ENCODE results near the gene TKFC.

Gene TKFC

GRCh38 chr11:61343792-61344745, 11.0 kb downstream of the TKFC start:
- Histone ChIP-seq H4K20me1 (ENCODE audit: insufficient read depth, low read length, poor library complexity, severe bottlenecking) (no peaks in the 10 kb centered on the region), H2AFZ (ENCODE audit: low read length) (no peak overlapping the region), H3K9me2 (replicated peaks; ENCODE audit: low read depth, low read length) (no peaks in the 10 kb centered on the region), H3K79me2 (ENCODE audit: insufficient read depth, low read length) (no peaks in the 10 kb centered on the region), H3K4me2 (ENCODE audit: low read depth, low read length, poor library complexity, severe bottlenecking) (no peak overlapping the region), H3K9me3 (ENCODE audit: insufficient read depth, low read depth, low read length) (no peaks in the 10 kb centered on the region), H3F3A (ENCODE audit: low read depth) (no peaks in the 10 kb centered on the region), H3K9ac (ENCODE audit: low read depth, low read length, poor library complexity, severe bottlenecking) (no peak overlapping the region), H3K36me3 (ENCODE audit: insufficient read depth, low read length) (no peaks in the 10 kb centered on the region; the same call in 1 of the 2 replicates), H3K4me3 (ENCODE audit: low read length, poor library complexity, severe bottlenecking) (no peak overlapping the region), H3K4me1 (ENCODE audit: insufficient read depth, low read length, poor library complexity, severe bottlenecking) (peaks cover 11% of the 10 kb centered on the region), H3K27me3 (ENCODE audit: insufficient read depth, low read length, poor library complexity, severe bottlenecking) (no peaks in the 10 kb centered on the region)
- TF ChIP-seq EZH2phosphoT487 (IDR thresholded peaks at IDR 0.05; ENCODE audit: borderline replicate concordance) (no peak), CTCF (conservative IDR thresholded peaks at IDR 0.05; ENCODE audit: low read length) (no peak)

- Histone ChIP-seq H4K20me1 (ENCODE audit: insufficient read depth, low read length, poor library complexity, severe bottlenecking) (no peaks in the 10 kb centered on the region), H3K4me2 (ENCODE audit: low read depth, low read length, poor library complexity, severe bottlenecking) (no peak overlapping the region), H3F3A (ENCODE audit: low read depth) (no peaks in the 10 kb centered on the region), H3K4me1 (ENCODE audit: insufficient read depth, low read length, poor library complexity, severe bottlenecking) (peaks cover 11% of the 10 kb centered on the region), H3K9ac (ENCODE audit: low read depth, low read length, poor library complexity, severe bottlenecking) (no peak overlapping the region), H3K9me2 (replicated peaks; ENCODE audit: low read depth, low read length) (no peaks in the 10 kb centered on the region), H3K27me3 (ENCODE audit: insufficient read depth, low read length, poor library complexity, severe bottlenecking) (no peaks in the 10 kb centered on the region), H3K36me3 (ENCODE audit: insufficient read depth, low read length) (no peaks in the 10 kb centered on the region; the same call in 1 of the 2 replicates), H3K4me3 (ENCODE audit: low read length, poor library complexity, severe bottlenecking) (no peak overlapping the region), H3K9me3 (ENCODE audit: insufficient read depth, low read depth, low read length) (no peaks in the 10 kb centered on the region), H3K79me2 (ENCODE audit: insufficient read depth, low read length) (no peaks in the 10 kb centered on the region), H2AFZ (ENCODE audit: low read length) (no peak overlapping the region)
- TF ChIP-seq CTCF (conservative IDR thresholded peaks at IDR 0.05; ENCODE audit: low read length) (no peak), EZH2phosphoT487 (IDR thresholded peaks at IDR 0.05; ENCODE audit: borderline replicate concordance) (no peak)
Measured at GRCh38 chr11:61345170-61345610, 12.2 kb downstream of the TKFC start.

- H3K36me3 ChIP-seq (ENCODE audit: insufficient read depth, low read length): no peaks in the 10 kb centered on the region; the same call in 1 of the 2 replicates
Measured at GRCh38 chr11:61345954-61346843, 13.2 kb downstream of the TKFC start.

More at GRCh38 chr11:61345954-61346843, 13.2 kb downstream of the TKFC start:
- no peaks in the 10 kb centered on the region for H3F3A ChIP-seq (ENCODE audit: low read depth)
- H3K27me3 ChIP-seq (ENCODE audit: insufficient read depth, low read length, poor library complexity, severe bottlenecking): no peaks in the 10 kb centered on the region
- H3K79me2 ChIP-seq (ENCODE audit: insufficient read depth, low read length): no peaks in the 10 kb centered on the region
- TF ChIP-seq EZH2phosphoT487 (IDR thresholded peaks at IDR 0.05; ENCODE audit: borderline replicate concordance): no peak
- no peak for TF ChIP-seq CTCF (conservative IDR thresholded peaks at IDR 0.05; ENCODE audit: low read length)
- H3K9me3 ChIP-seq (ENCODE audit: insufficient read depth, low read depth, low read length): no peaks in the 10 kb centered on the region
- peaks cover 11% of the 10 kb centered on the region for H3K4me1 ChIP-seq (ENCODE audit: insufficient read depth, low read length, poor library complexity, severe bottlenecking)
- H4K20me1 ChIP-seq (ENCODE audit: insufficient read depth, low read length, poor library complexity, severe bottlenecking): no peaks in the 10 kb centered on the region
- peak overlapping the region; percentile 33 for H3K9ac ChIP-seq (ENCODE audit: low read depth, low read length, poor library complexity, severe bottlenecking)
- H3K4me3 ChIP-seq (ENCODE audit: low read length, poor library complexity, severe bottlenecking): no peak overlapping the region
- H3K4me2 ChIP-seq (ENCODE audit: low read depth, low read length, poor library complexity, severe bottlenecking): peak overlapping the region; percentile 43
- no peak overlapping the region for H2AFZ ChIP-seq (ENCODE audit: low read length)
- H3K9me2 ChIP-seq (replicated peaks; ENCODE audit: low read depth, low read length): no peaks in the 10 kb centered on the region

All from Loucy (cell line).